Measurements from ENCODE around the gene ATOSB. TPM values are rescaled to one million over a fixed set of nuclear protein-coding genes. Genes with fewer than 3 reads are reported as not detected.

ATOSB gene
- total and polyA plus RNA-seq, 2 of the 8 experiments (the other 6 are each of a cell fraction or from before 2014, with no cell fraction given), result 6.9 to 10.4 TPM

GRCh38 chr9:35102465-35102768, 13.2 kb downstream of the ATOSB start:
- Histone ChIP-seq H4K8ac (ENCODE audit: extremely low read depth, insufficient read depth, low read length) (peak overlapping the region; percentile 94), H3K79me1 (ENCODE audit: low read depth, low read length) (peaks cover 7% of the 10 kb centered on the region), H2BK15ac (ENCODE audit: low read length) (no peak overlapping the region), H3K4me3 (ENCODE audit: extremely low read depth in 1 of 4, insufficient read depth in 2 of 4, low read depth in 3 of 4, low read length in 4 of 4) (peak overlapping the region; percentile 71 to 99 (median 98)), H2BK20ac (ENCODE audit: low read length) (no peak overlapping the region), H2BK120ac (replicated peaks; ENCODE audit: low read depth, low read length) (no peak overlapping the region), H3K4me1 (replicated peaks in 1 of 4; ENCODE audit: control insufficient read depth in 3 of 4, insufficient read depth in 4 of 4, low read length in 3 of 4) (peaks cover 0 to 17% (median 6%) of the 10 kb centered on the region in 4 experiments; a peak in 5 of 7 replicates), H2AFZ (ENCODE audit: low read length) (peak overlapping the region; percentile 18; the same call in 1 of the 2 replicates), H3K23ac (ENCODE audit: insufficient read length) (no peak overlapping the region), H3K36me3 (ENCODE audit: control insufficient read depth in 2 of 4, insufficient read depth in 4 of 4, low read length in 3 of 4) (peaks cover 9 to 24% (median 17%) of the 10 kb centered on the region in 4 experiments), H3K56ac (replicated peaks; ENCODE audit: insufficient read length, low read depth, low read length) (peak overlapping the region; percentile 4), H3K23me2 (ENCODE audit: low read depth, low read length) (peaks cover 10% of the 10 kb centered on the region), H4K91ac (replicated peaks; ENCODE audit: insufficient read length, low read length) (no peak overlapping the region), H3K79me2 (ENCODE audit: control insufficient read depth in 1 of 2, insufficient read depth in 2 of 2, low read length in 2 of 2) (peaks cover 0 to 16% of the 10 kb centered on the region in 2 experiments; a peak in 2 of 4 replicates), H3K4ac (replicated peaks; ENCODE audit: insufficient read length, low read depth, low read length) (no peak overlapping the region), H3K9ac (replicated peaks in 1 of 4; ENCODE audit: extremely low read depth in 1 of 4, low read depth in 3 of 4, low read length in 3 of 4) (peak overlapping the region; percentile 85 to 94 (median 90)), H3K27me3 (replicated peaks in 1 of 4; ENCODE audit: control insufficient read depth in 3 of 4, extremely low read depth in 1 of 4, insufficient read depth in 3 of 4, low read length in 3 of 4) (no peaks in the 10 kb centered on the region), H2AK5ac (ENCODE audit: low read depth, low read length) (peak overlapping the region; percentile 82), H3K18ac (ENCODE audit: extremely low read depth, low read length) (no peak overlapping the region), H4K20me1 (replicated peaks in 1 of 2; ENCODE audit: control insufficient read depth in 1 of 2, insufficient read depth in 2 of 2, low read length in 2 of 2) (peaks cover 0 to 3% of the 10 kb centered on the region in 2 experiments), H3K9me3 (ENCODE audit: insufficient read depth in 2 of 2, low read depth in 1 of 2, low read length in 1 of 2) (no peaks in the 10 kb centered on the region), H3K14ac (ENCODE audit: insufficient read length) (no peak overlapping the region), H2BK12ac (ENCODE audit: low read depth, low read length) (no peak overlapping the region), H3K27ac (ENCODE audit: low read depth, low read length) (peak overlapping the region; percentile 96), H2BK5ac (ENCODE audit: low read depth, low read length) (peak overlapping the region; percentile 96), H3K4me2 (ENCODE audit: insufficient read depth in 1 of 2, low read depth in 2 of 2, low read length in 2 of 2) (peak overlapping the region; percentile 75 to 100), H4K5ac (ENCODE audit: insufficient read length, low read depth, low read length) (peak overlapping the region; percentile 8)
- TF ChIP-seq TAF7 (optimal IDR thresholded peaks at IDR 0.05; ENCODE audit: borderline replicate concordance, low read depth, low read length) (no peak), EP300 (IDR thresholded peaks at IDR 0.05; ENCODE audit: borderline replicate concordance in 1 of 2, low read depth in 2 of 2, low read length in 2 of 2) (no peak)
- WGBS, 2 experiments (ENCODE audit: extremely low coverage in 1 of 2, insufficient coverage in 1 of 2, insufficient read length in 1 of 2, insufficient replicate concordance in 2 of 2, low coverage in 1 of 2, low lambda C conversion rate in 2 of 2, missing lambda C conversion rate in 1 of 2), result 14% methylated on average over 10 of the region's 10 CpGs; no CpG with 5 or more reads in 1 of the 2 experiments
- CTCF ChIA-PET (ENCODE audit: partially characterized antibody), result interaction anchor here (1.0 to 1.5 kb wide), 4 partner anchors 9 to 113 kb away, joined by 3 to 4 read pairs (median 4); partner anchors contain the start of gene DNAJB5
- POLR2A ChIA-PET (ENCODE audit: partially characterized antibody), result interaction anchor here (0.8 to 17.4 kb wide), 12 partner anchors 8 to 196 kb away, joined by 3 to 440 read pairs (median 6); partner anchors contain the start of genes ATOSB, DNAJB5, FANCG and UNC13B
- DNase-seq (ENCODE audit: low read depth in 1 of 2, low spot score in 2 of 2) (no peak), FAIRE-seq (no peak)

Data from H1 (cell line).